Mucosa of stomach (tissue), 1 donor: ENCODE data around the gene C1GALT1.
"Not testable (repeated sequence)": the region's sequence is repeated elsewhere in the genome, so short reads cannot be mapped to it uniquely, and the experiment has no call there.

ENCODE experiments used
- H3K27me3 ChIP-seq: one replicate; pipeline ENCODE4 v1.7.0; 2013; ENCODE audit warnings: mild to moderate bottlenecking, low read length; ENCODE audit not compliant: control insufficient read depth, insufficient read depth
- H3K36me3 ChIP-seq: one replicate; pipeline ENCODE4 v1.7.0; 2013; ENCODE audit warnings: low read length; ENCODE audit not compliant: control insufficient read depth, insufficient read depth
- H3K4me1 ChIP-seq: one replicate; pipeline ENCODE4 v1.7.0; 2013; ENCODE audit warnings: mild to moderate bottlenecking, low read length; ENCODE audit not compliant: control insufficient read depth, insufficient read depth
- H3K4me3 ChIP-seq: one replicate; pipeline ENCODE4 v1.7.0; 2013; ENCODE audit warnings: low read length
- H3K9ac ChIP-seq: one replicate; pipeline ENCODE4 v1.7.0; 2013; ENCODE audit warnings: mild to moderate bottlenecking, low read length, moderate library complexity
- H3K9me3 ChIP-seq: one replicate; pipeline ENCODE4 v1.7.0; 2013; ENCODE audit warnings: mild to moderate bottlenecking, low read length, moderate library complexity; ENCODE audit not compliant: control insufficient read depth
- donor health status: Pancreatic carcinoma.

Gene C1GALT1

GRCh38 chr7:7231000-7231399, 48.7 kb downstream of the C1GALT1 start:
- no peaks in the 10 kb centered on the region for H3K27me3 ChIP-seq
- H3K9ac ChIP-seq, result no peak overlapping the region
- no peak overlapping the region for H3K4me3 ChIP-seq
- no peaks in the 10 kb centered on the region for H3K4me1 ChIP-seq
- no peaks in the 10 kb centered on the region for H3K9me3 ChIP-seq
- H3K36me3 ChIP-seq, result no peaks in the 10 kb centered on the region

- no peak overlapping the region for H3K4me3 ChIP-seq
- no peak overlapping the region for H3K9ac ChIP-seq
- H3K36me3 ChIP-seq, result no peaks in the 10 kb centered on the region
- no peaks in the 10 kb centered on the region for H3K9me3 ChIP-seq
- H3K27me3 ChIP-seq, result no peaks in the 10 kb centered on the region
- no peaks in the 10 kb centered on the region for H3K4me1 ChIP-seq
These were observed 49.5 kb downstream of the C1GALT1 start for GRCh38 chr7:7231865-7232264.

- no peak overlapping the region for H3K9ac ChIP-seq
These were observed 53.0 kb downstream of the C1GALT1 start for GRCh38 chr7:7235347-7235746.

GRCh38 chr7:7236041-7236440, 53.7 kb downstream of the C1GALT1 start:
- no peak overlapping the region for H3K9ac ChIP-seq
- no peaks in the 10 kb centered on the region for H3K9me3 ChIP-seq
- H3K4me3 ChIP-seq, result no peak overlapping the region
- H3K4me1 ChIP-seq, result no peaks in the 10 kb centered on the region
- no peaks in the 10 kb centered on the region for H3K27me3 ChIP-seq
- no peaks in the 10 kb centered on the region for H3K36me3 ChIP-seq

More at GRCh38 chr7:7235347-7235746, 53.0 kb downstream of the C1GALT1 start:
- Histone ChIP-seq H3K9me3 (no peaks in the 10 kb centered on the region), H3K27me3 (no peaks in the 10 kb centered on the region), H3K4me1 (no peaks in the 10 kb centered on the region), H3K36me3 (no peaks in the 10 kb centered on the region), H3K4me3 (no peak overlapping the region)

GRCh38 chr7:7237201-7237977, 55.0 kb downstream of the C1GALT1 start:
- Histone ChIP-seq H3K27me3 (no peaks in the 10 kb centered on the region), H3K9ac (no peak overlapping the region), H3K9me3 (no peaks in the 10 kb centered on the region), H3K36me3 (no peaks in the 10 kb centered on the region), H3K4me1 (no peaks in the 10 kb centered on the region), H3K4me3 (no peak overlapping the region)

- Histone ChIP-seq H3K36me3 (no peaks in the 10 kb centered on the region), H3K9ac (no peak overlapping the region), H3K27me3 (no peaks in the 10 kb centered on the region)
These were observed 55.6 kb downstream of the C1GALT1 start for GRCh38 chr7:7237978-7238267.

GRCh38 chr7:7239346-7239745, 57.0 kb downstream of the C1GALT1 start:
- H3K4me3 ChIP-seq, result no peak overlapping the region
- H3K9me3 ChIP-seq, result no peaks in the 10 kb centered on the region
- no peaks in the 10 kb centered on the region for H3K27me3 ChIP-seq
- H3K4me1 ChIP-seq, result no peaks in the 10 kb centered on the region
- no peaks in the 10 kb centered on the region for H3K36me3 ChIP-seq
- H3K9ac ChIP-seq, result no peak overlapping the region

More at GRCh38 chr7:7237978-7238267, 55.6 kb downstream of the C1GALT1 start:
- Histone ChIP-seq H3K4me1 (no peaks in the 10 kb centered on the region), H3K9me3 (no peaks in the 10 kb centered on the region), H3K4me3 (no peak overlapping the region)

- H3K36me3 ChIP-seq, result no peaks in the 10 kb centered on the region
- no peak overlapping the region for H3K9ac ChIP-seq
- no peaks in the 10 kb centered on the region for H3K9me3 ChIP-seq
- H3K27me3 ChIP-seq, result no peaks in the 10 kb centered on the region
- no peaks in the 10 kb centered on the region for H3K4me1 ChIP-seq
- no peak overlapping the region for H3K4me3 ChIP-seq
These were observed 60.6 kb downstream of the C1GALT1 start for GRCh38 chr7:7242899-7243298.

- not testable (repeated sequence) for H3K36me3 ChIP-seq, H3K9me3 ChIP-seq, H3K27me3 ChIP-seq, H3K9ac ChIP-seq, H3K4me1 ChIP-seq, H3K4me3 ChIP-seq
These were observed 62.9 kb downstream of the C1GALT1 start for GRCh38 chr7:7245233-7245632.

- Histone ChIP-seq H3K9me3 (no peaks in the 10 kb centered on the region), H3K27me3 (no peaks in the 10 kb centered on the region), H3K4me1 (no peaks in the 10 kb centered on the region), H3K36me3 (no peaks in the 10 kb centered on the region), H3K4me3 (no peak overlapping the region), H3K9ac (no peak overlapping the region)
These were observed 63.9 kb downstream of the C1GALT1 start for GRCh38 chr7:7246223-7246622.

- Histone ChIP-seq H3K4me3 (no peak overlapping the region), H3K4me1 (no peaks in the 10 kb centered on the region), H3K27me3 (no peaks in the 10 kb centered on the region), H3K9me3 (no peaks in the 10 kb centered on the region), H3K36me3 (no peaks in the 10 kb centered on the region), H3K9ac (peak overlapping the region; percentile 38)
These were observed 65.3 kb downstream of the C1GALT1 start for GRCh38 chr7:7247658-7248057.

- H3K27me3 ChIP-seq, result no peaks in the 10 kb centered on the region
- H3K9me3 ChIP-seq, result no peaks in the 10 kb centered on the region
- H3K36me3 ChIP-seq, result no peaks in the 10 kb centered on the region
- H3K9ac ChIP-seq, result no peak overlapping the region
- no peak overlapping the region for H3K4me3 ChIP-seq
- H3K4me1 ChIP-seq, result peaks cover 6% of the 10 kb centered on the region
These were observed 67.5 kb downstream of the C1GALT1 start for GRCh38 chr7:7249814-7250213.

GRCh38 chr7:7251742-7252141, 69.4 kb downstream of the C1GALT1 start:
- Histone ChIP-seq H3K9ac (no peak overlapping the region), H3K9me3 (no peaks in the 10 kb centered on the region), H3K4me1 (peaks cover 19% of the 10 kb centered on the region), H3K36me3 (no peaks in the 10 kb centered on the region), H3K27me3 (no peaks in the 10 kb centered on the region), H3K4me3 (no peak overlapping the region)
